Measurements from ENCODE around the gene NUSAP1.
"Not testable (repeated sequence)": the region's sequence is repeated elsewhere in the genome, so short reads cannot be mapped to it uniquely, and the experiment has no call there.

Gene NUSAP1

DNA sequence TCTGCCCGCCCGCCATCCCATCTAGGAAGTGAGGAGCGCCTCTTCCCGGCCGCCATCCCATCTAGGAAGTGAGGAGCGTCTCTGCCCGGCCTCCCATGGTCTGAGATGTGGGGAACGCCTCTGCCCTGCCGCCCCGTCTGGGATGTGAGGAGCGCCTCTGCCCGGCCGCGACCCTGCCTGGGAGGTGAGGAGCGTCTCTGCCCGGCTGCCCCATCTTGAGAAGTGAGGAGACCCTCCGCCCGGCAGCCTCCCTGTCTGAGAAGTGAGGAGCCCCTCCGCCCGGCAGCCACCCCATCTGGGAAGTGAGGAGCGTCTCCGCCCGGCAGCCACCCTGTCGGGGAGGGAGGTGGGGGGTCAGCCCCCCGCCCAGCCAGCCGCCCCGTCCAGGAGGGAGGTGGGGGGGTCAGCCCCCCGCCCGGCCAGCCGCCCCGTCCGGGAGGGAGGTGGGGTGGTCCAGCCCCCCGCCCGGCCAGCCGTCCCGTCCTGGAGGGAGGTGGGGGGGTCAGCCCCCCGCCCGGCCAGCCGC, 11.8 kb upstream of the NUSAP1 start:
- H3K27ac ChIP-seq (replicated peaks; ENCODE audit: low read length); H3K4ac ChIP-seq (ENCODE audit: low read length); H3K79me1 ChIP-seq (ENCODE audit: low read depth, low read length); H2BK120ac ChIP-seq (ENCODE audit: low read depth, low read length); H3K14ac ChIP-seq (ENCODE audit: low read length); H2AK5ac ChIP-seq (ENCODE audit: low read depth, low read length); H2AFZ ChIP-seq (ENCODE audit: low read length); H3K9me3 ChIP-seq (replicated peaks in 1 of 2; ENCODE audit: control insufficient read depth in 2 of 2, insufficient read depth in 1 of 2, low read depth in 1 of 2, low read length in 2 of 2); H2BK15ac ChIP-seq (ENCODE audit: low read length); H3K23ac ChIP-seq (ENCODE audit: low read depth, low read length, poor library complexity); H3K4me3 ChIP-seq (ENCODE audit: low read length in 2 of 2); H2BK5ac ChIP-seq (ENCODE audit: low read length); H4K8ac ChIP-seq (ENCODE audit: low read depth, low read length); H3K4me2 ChIP-seq (ENCODE audit: insufficient read depth, low read length, poor library complexity, severe bottlenecking); H3K4me1 ChIP-seq (ENCODE audit: control insufficient read depth in 2 of 2, insufficient read depth in 1 of 2, low read depth in 1 of 2, low read length in 2 of 2); H2BK12ac ChIP-seq (ENCODE audit: low read length); H3K18ac ChIP-seq (ENCODE audit: low read length); DNase-seq (ENCODE audit: low spot score); H3K9ac ChIP-seq (ENCODE audit: low read depth, low read length, poor library complexity); H4K91ac ChIP-seq (ENCODE audit: low read depth, low read length, poor library complexity); H3K27me3 ChIP-seq (ENCODE audit: control insufficient read depth in 3 of 3, insufficient read depth in 3 of 3, low read depth in 1 of 3, low read length in 3 of 3): not testable (repeated sequence)
- H3K36me3 ChIP-seq (replicated peaks in 1 of 2; ENCODE audit: control insufficient read depth in 2 of 2, insufficient read depth in 2 of 2, low read length in 2 of 2) = peaks cover 11 to 69% of the 10 kb centered on the region in 2 donors
- no CpG with 5 or more reads among the region's 39 CpGs for WGBS, 2 donors (ENCODE audit: extremely low coverage in 2 of 2, insufficient read length in 2 of 2, insufficient replicate concordance in 1 of 2)

DNA sequence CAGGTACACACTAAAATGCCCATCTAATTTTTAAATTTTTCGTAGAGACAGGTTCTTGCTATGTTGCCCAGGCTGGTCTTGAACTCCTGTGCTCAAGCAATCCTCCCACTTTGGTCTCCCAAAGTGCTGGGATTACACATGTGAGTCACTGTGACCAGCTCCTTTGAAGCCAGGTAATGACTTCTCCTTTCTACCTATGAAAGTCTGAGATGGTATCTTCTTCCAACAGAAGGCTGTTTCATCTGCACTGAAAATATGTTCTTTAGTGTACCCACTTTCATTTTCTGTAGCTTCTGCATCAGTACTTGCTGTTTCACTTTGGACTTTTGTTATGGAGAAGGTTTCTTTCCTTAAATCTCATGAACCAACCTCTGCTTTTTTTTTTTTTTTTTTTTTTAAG, 9.1 kb upstream of the NUSAP1 start:
- H3K14ac ChIP-seq (ENCODE audit: low read length) = no peak overlapping the region
- no peak overlapping the region for H2BK15ac ChIP-seq (ENCODE audit: low read length)
- H3K18ac ChIP-seq (ENCODE audit: low read length) = no peak overlapping the region
- H3K36me3 ChIP-seq (replicated peaks in 1 of 2; ENCODE audit: control insufficient read depth in 2 of 2, insufficient read depth in 2 of 2, low read length in 2 of 2) = peaks cover 8 to 65% of the 10 kb centered on the region in 2 donors
- no peak overlapping the region for H3K23ac ChIP-seq (ENCODE audit: low read depth, low read length, poor library complexity)
- no peak overlapping the region for H3K4me3 ChIP-seq (ENCODE audit: low read length in 2 of 2)
- H2BK5ac ChIP-seq (ENCODE audit: low read length) = no peak overlapping the region
- H3K27me3 ChIP-seq (ENCODE audit: control insufficient read depth in 3 of 3, insufficient read depth in 3 of 3, low read depth in 1 of 3, low read length in 3 of 3) = no peaks in the 10 kb centered on the region
- peaks cover 2% of the 10 kb centered on the region for H3K79me1 ChIP-seq (ENCODE audit: low read depth, low read length)
- no peaks in the 10 kb centered on the region for H3K4me1 ChIP-seq (ENCODE audit: control insufficient read depth in 2 of 2, insufficient read depth in 1 of 2, low read depth in 1 of 2, low read length in 2 of 2)
- H3K4ac ChIP-seq (ENCODE audit: low read length) = no peak overlapping the region
- H4K8ac ChIP-seq (ENCODE audit: low read depth, low read length) = no peak overlapping the region
- no peak overlapping the region for H4K91ac ChIP-seq (ENCODE audit: low read depth, low read length, poor library complexity)
- no peaks in the 10 kb centered on the region for H3K9me3 ChIP-seq (replicated peaks in 1 of 2; ENCODE audit: control insufficient read depth in 2 of 2, insufficient read depth in 1 of 2, low read depth in 1 of 2, low read length in 2 of 2)
- H2AK5ac ChIP-seq (ENCODE audit: low read depth, low read length) = no peak overlapping the region
- no peak overlapping the region for H2BK120ac ChIP-seq (ENCODE audit: low read depth, low read length)
- DNase-seq (ENCODE audit: low spot score) = no peak
- H3K27ac ChIP-seq (replicated peaks; ENCODE audit: low read length) = no peak overlapping the region
- H3K4me2 ChIP-seq (ENCODE audit: insufficient read depth, low read length, poor library complexity, severe bottlenecking) = no peak overlapping the region
- no peak overlapping the region for H2AFZ ChIP-seq (ENCODE audit: low read length)
- H2BK12ac ChIP-seq (ENCODE audit: low read length) = no peak overlapping the region
- H3K9ac ChIP-seq (ENCODE audit: low read depth, low read length, poor library complexity) = no peak overlapping the region
- no CpG with 5 or more reads among the region's 1 CpG for WGBS, 2 donors (ENCODE audit: extremely low coverage in 2 of 2, insufficient read length in 2 of 2, insufficient replicate concordance in 1 of 2)

DNA sequence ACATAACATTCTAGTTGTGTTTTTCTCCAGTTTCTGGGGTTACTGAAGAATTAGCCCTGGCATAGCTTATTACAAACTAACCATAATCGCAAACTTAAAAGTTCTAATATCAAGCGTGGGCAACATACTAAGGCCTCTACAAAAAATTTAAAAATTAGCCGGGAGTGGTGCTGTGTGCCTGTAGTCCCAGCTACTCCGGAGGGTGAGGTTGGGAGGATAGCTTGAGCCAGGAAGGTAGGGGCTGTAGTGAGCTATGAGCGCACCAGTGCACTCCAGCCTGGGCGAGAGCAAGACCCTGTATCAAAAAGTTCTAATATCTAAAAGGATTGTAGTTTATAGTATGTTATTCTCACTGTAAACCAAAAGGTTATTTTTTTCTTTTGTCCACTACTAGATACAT, 1.4 kb upstream of the NUSAP1 start:
- Histone ChIP-seq H2BK12ac (ENCODE audit: low read length) (no peak overlapping the region), H3K9ac (ENCODE audit: low read depth, low read length, poor library complexity) (no peak overlapping the region), H3K23ac (ENCODE audit: low read depth, low read length, poor library complexity) (no peak overlapping the region), H2AFZ (ENCODE audit: low read length) (peak overlapping the region; percentile 95), H3K14ac (ENCODE audit: low read length) (no peak overlapping the region), H2BK5ac (ENCODE audit: low read length) (no peak overlapping the region), H2BK15ac (ENCODE audit: low read length) (no peak overlapping the region), H2AK5ac (ENCODE audit: low read depth, low read length) (no peak overlapping the region), H3K4me1 (ENCODE audit: control insufficient read depth in 2 of 2, insufficient read depth in 1 of 2, low read depth in 1 of 2, low read length in 2 of 2) (peaks cover 2 to 8% of the 10 kb centered on the region in 2 donors), H3K27me3 (ENCODE audit: control insufficient read depth in 3 of 3, insufficient read depth in 3 of 3, low read depth in 1 of 3, low read length in 3 of 3) (no peaks in the 10 kb centered on the region), H3K4me2 (ENCODE audit: insufficient read depth, low read length, poor library complexity, severe bottlenecking) (peak overlapping the region; percentile 68), H3K27ac (replicated peaks; ENCODE audit: low read length) (no peak overlapping the region), H3K4ac (ENCODE audit: low read length) (no peak overlapping the region), H3K36me3 (replicated peaks in 1 of 2; ENCODE audit: control insufficient read depth in 2 of 2, insufficient read depth in 2 of 2, low read length in 2 of 2) (peaks cover 4 to 26% of the 10 kb centered on the region in 2 donors), H3K18ac (ENCODE audit: low read length) (no peak overlapping the region), H2BK120ac (ENCODE audit: low read depth, low read length) (no peak overlapping the region), H3K4me3 (ENCODE audit: low read length in 2 of 2) (peak overlapping the region in 1 of 2 donors; percentile 71), H3K79me1 (ENCODE audit: low read depth, low read length) (no peaks in the 10 kb centered on the region), H3K9me3 (replicated peaks in 1 of 2; ENCODE audit: control insufficient read depth in 2 of 2, insufficient read depth in 1 of 2, low read depth in 1 of 2, low read length in 2 of 2) (no peaks in the 10 kb centered on the region), H4K8ac (ENCODE audit: low read depth, low read length) (no peak overlapping the region), H4K91ac (ENCODE audit: low read depth, low read length, poor library complexity) (no peak overlapping the region)
- DNase-seq (ENCODE audit: low spot score) = no peak
- WGBS, 2 donors (ENCODE audit: extremely low coverage in 2 of 2, insufficient read length in 2 of 2, insufficient replicate concordance in 1 of 2) = no CpG with 5 or more reads among the region's 6 CpGs

DNA sequence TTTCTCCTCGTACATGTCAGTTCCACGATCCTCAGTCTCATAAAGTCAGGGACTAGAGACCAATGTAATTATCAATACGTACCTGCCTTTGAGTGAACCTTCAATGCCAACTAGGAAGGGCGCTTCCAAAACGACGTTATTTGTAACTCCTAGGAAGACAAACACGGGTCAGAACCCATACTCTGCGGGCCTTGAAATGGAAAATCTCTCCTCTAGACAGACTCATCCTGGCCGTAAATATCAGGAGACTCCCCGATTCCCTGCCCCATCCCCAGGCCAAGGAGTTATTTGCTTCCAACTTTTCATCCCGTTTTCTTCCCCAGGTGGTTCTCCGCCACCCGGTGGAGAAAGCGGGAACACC, 868 bp upstream of the NUSAP1 start:
- Histone ChIP-seq H3K9me3 (replicated peaks in 1 of 2; ENCODE audit: control insufficient read depth in 2 of 2, insufficient read depth in 1 of 2, low read depth in 1 of 2, low read length in 2 of 2) (no peaks in the 10 kb centered on the region), H3K4ac (ENCODE audit: low read length) (no peak overlapping the region), H2BK12ac (ENCODE audit: low read length) (no peak overlapping the region), H2AK5ac (ENCODE audit: low read depth, low read length) (no peak overlapping the region), H4K91ac (ENCODE audit: low read depth, low read length, poor library complexity) (no peak overlapping the region), H4K8ac (ENCODE audit: low read depth, low read length) (no peak overlapping the region), H3K18ac (ENCODE audit: low read length) (no peak overlapping the region), H3K9ac (ENCODE audit: low read depth, low read length, poor library complexity) (peak overlapping the region; percentile 96), H3K4me2 (ENCODE audit: insufficient read depth, low read length, poor library complexity, severe bottlenecking) (peak overlapping the region; percentile 68), H3K4me3 (ENCODE audit: low read length in 2 of 2) (peak overlapping the region; percentile 71 to 87), H2BK120ac (ENCODE audit: low read depth, low read length) (no peak overlapping the region), H3K36me3 (replicated peaks in 1 of 2; ENCODE audit: control insufficient read depth in 2 of 2, insufficient read depth in 2 of 2, low read length in 2 of 2) (peaks cover 2 to 26% of the 10 kb centered on the region in 2 donors), H2AFZ (ENCODE audit: low read length) (peak overlapping the region; percentile 95), H3K27ac (replicated peaks; ENCODE audit: low read length) (peak overlapping the region; percentile 88), H3K27me3 (ENCODE audit: control insufficient read depth in 3 of 3, insufficient read depth in 3 of 3, low read depth in 1 of 3, low read length in 3 of 3) (no peaks in the 10 kb centered on the region), H3K4me1 (ENCODE audit: control insufficient read depth in 2 of 2, insufficient read depth in 1 of 2, low read depth in 1 of 2, low read length in 2 of 2) (peaks cover 2 to 8% of the 10 kb centered on the region in 2 donors), H2BK5ac (ENCODE audit: low read length) (no peak overlapping the region), H3K14ac (ENCODE audit: low read length) (no peak overlapping the region), H3K79me1 (ENCODE audit: low read depth, low read length) (no peaks in the 10 kb centered on the region), H3K23ac (ENCODE audit: low read depth, low read length, poor library complexity) (no peak overlapping the region), H2BK15ac (ENCODE audit: low read length) (no peak overlapping the region)
- DNase-seq (ENCODE audit: low spot score) = no peak
- no CpG with 5 or more reads among the region's 14 CpGs for WGBS, 2 donors (ENCODE audit: extremely low coverage in 2 of 2, insufficient read length in 2 of 2, insufficient replicate concordance in 1 of 2)
